Adipose tissue (tissue), 3 donors: Measurements from ENCODE around the gene WNT10A. TPM values are rescaled to one million over a fixed set of nuclear protein-coding genes. Genes with fewer than 3 reads are reported as not detected.

ENCODE experiments used
- H3K27ac ChIP-seq: one replicate; pipeline ENCODE4 v1.5.1; 2013; ENCODE audit warnings: low read depth, low read length
- WGBS, 3 donors: extraction: QIAGEN DNeasy Blood & Tissue Kit; methylation state at CpG; one replicate each; pipeline ENCODE4 v1.1.7; 2013; 5-methylcytosine and 5-hydroxymethylcytosine counted together
- polyA plus RNA-seq, 3 donors: library from polyadenylated mRNA; stranded (reverse); fragments of 200-250 nt; gene quantifications; one replicate each; pipeline ENCODE4 v1.2.3, GENCODE V29; 2013
- donor health status: healthy with polysubstance abuse.
- donor health status: Bipolar disorder and iron deficiency.
- donor health status: healthy.

The WNT10A gene
- polyA plus RNA-seq, 3 donors, result 0.07 TPM; not detected in 2

DNA sequence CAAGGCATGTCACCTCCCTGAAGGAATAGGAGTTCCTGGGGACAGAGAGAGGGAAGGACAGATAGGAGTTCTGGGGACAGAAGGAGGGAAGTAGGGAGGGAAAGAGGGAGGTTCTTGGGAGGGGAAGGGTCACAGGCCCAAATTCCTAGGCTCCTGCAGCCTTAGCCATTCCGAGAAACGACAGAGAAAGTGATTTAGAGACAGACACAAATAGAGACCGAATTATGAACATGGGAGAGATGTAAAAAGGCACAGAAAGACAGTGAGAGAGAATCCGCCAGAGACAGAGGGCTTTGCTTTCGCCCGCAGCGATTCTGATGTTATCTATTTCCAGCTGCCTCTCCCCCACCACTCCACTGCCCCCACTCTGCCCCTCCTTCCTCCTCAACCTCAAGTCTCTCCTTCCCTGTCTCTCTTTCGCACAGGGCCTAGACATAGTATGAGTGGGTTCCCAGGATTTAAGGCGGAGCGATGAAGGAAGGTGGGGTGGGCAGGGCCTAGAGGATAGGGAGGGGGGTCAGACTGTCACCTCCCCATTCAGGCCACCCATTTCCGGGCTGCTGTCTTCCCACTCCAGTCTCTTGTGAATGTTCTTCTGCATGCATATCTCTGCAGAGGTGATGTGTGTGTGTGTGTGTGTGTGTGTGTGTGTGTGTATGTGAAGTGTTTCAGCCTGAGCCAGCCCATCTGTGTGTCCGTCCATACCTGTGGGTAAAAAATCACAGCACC is 24.3 kb upstream of the WNT10A start:
- H3K27ac ChIP-seq, result no peak overlapping the region
- 26 to 36% (median 26%) methylated on average over 12 of the region's 12 CpGs for WGBS, 3 donors

DNA sequence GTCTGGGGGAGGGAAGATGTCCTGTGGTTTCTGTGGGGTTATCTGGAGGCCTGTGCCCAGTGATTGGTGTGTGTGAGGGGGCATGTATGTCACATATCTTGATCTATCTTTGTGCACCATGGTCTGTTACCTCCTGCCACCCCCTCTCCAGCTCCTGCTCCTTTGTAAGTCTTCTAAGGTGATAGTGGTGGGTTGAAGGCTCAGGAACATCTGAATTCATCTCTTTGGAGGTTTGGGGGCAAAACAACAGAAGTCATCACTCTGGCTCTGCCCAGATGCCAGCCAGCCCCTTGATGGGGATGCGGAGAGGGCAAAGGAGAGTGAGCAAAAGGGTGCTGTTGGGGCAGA is 23.8 kb upstream of the WNT10A start:
- 40 to 85% (median 71%) methylated on average over 1 of the region's 1 CpG for WGBS, 3 donors
- H3K27ac ChIP-seq, result no peak overlapping the region

DNA sequence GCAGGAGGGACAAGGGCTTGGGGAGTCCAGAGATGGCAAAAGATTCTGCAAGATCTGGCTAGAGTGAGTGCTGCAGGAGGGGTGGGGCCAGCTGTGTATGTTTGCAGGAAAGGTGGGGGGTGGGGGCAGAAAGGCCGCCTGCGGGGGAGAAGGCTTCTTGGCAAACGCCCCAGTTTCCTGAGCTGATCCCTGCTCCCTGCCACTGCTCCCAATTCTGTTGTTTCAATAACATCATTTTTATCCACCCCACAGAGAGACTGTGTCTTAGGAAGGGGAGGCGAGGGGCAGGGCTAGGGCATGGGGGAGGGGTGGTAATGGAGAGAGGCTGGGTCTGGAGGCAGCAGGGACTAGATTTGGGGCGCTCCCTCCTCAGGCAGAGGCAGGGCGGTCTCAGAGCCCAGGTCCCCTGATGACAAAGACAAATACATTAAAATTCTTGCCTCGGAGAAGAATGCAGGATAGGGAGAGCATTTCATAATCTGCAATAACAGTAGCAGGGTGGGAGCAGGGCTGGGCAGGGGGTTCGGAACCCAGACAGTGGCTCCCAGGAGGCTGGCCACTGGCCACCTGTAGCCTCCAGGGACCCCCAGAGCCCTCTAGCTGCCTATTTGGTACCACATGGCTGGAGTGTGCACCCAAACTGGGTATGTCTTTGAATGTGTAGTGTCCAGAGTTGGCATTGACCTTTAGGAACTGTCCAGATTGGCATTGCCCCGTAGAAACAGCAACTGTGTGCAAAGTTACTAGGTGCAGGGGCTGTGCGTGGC is 23.1 kb upstream of the WNT10A start:
- H3K27ac ChIP-seq, result no peak overlapping the region
- 8 to 20% (median 17%) methylated on average over 10 of the region's 10 CpGs for WGBS, 3 donors

DNA sequence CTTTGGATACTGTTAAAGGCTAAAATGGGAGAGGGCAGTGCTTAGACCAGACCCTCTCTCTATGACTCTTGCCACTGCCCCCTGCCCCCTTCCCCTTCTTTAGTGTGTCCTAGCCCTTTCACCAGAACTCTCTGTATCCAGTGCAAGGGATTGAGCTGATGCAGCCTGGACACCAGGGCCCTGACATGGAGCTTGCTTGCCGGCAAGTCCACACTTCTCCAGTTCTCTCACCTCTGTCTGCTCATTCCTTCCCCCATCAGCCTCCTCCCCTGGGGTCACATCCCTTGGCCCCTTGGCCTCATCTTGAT is 22.6 kb upstream of the WNT10A start:
- 14 to 27% (median 21%) methylated on average over 1 of the region's 1 CpG for WGBS, 3 donors
- no peak overlapping the region for H3K27ac ChIP-seq

DNA sequence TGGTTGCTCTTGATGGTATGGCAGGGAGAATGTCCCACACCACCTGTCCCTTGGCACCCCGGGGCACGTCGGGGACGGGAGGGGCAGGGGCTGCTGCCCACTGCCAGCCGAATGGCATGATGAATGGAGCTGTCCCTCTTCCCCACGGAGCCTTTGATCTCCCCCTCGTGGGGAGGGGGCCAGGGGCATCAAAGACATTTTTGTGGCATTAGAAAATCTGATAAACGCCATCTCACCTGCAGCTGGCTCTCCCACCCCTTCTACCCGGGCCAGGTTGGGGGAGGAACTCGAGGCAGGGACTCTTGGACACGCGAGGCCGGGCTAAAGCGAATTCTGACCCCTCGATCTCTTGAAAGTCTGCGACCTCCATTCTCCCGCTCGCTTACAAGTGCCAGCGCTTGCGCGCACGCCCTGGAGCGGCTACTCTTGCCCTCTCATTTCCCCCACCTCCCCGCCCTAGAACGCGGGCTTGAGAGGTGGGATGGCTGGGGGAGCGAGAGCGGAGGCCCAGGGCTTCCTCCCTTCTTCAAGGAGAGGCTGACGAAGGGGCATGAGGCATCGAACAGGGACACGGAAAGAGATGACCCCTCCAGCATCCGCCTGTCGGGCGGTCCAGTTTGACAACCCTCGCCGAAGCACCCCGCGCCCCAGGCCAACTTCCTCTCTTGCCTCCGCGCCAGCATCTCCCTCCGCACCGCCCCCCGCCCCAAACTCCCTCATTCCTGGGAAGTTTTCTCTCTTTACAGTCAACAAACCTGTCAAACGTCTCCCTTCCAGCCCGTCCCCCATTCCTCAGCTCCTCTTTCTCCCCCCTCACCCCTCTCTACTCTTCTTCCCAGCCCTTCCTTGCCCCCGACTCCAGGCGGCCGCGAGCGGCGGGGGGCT is 21.7 kb upstream of the WNT10A start:
- 2 to 9% (median 8%) methylated on average over 48 to 51 of the region's 51 CpGs for WGBS, 3 donors

DNA sequence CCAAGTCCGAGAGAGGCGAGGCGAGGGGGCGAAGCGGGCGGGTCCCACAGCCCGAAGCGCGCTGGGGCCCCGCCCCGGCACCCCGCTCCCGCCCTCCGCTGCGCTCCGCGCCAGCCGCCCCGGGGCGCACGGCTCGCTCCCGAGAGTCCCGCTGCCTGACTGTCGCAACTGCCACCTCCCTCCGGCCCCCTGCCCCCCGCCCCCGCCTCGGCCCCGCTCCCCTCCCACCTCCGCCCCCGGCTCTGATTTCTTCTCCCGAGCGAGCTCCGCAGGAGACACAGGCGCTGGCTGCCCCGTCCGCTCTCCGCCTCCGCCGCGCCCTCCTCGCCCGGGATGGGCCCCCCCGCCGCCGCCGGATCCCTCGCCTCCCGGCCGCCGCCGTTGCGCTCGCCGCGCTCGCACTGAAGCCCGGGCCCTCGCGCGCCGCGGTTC is 21.1 kb upstream of the WNT10A start, which contains the start of gene WNT6:
WNT6 (plus strand) TSS at position 250 of the 432 bp plus-strand sequence. CDS start 233 bp downstream, outside the sequence.
- 0% methylated on average over 11 to 64 of the region's 64 CpGs for WGBS, 3 donors
- H3K27ac ChIP-seq, result no peak within 1 kb of the TSS

More for the DNA sequence above, 21.7 kb upstream of the WNT10A start:
- H3K27ac ChIP-seq, result no peak overlapping the region

DNA sequence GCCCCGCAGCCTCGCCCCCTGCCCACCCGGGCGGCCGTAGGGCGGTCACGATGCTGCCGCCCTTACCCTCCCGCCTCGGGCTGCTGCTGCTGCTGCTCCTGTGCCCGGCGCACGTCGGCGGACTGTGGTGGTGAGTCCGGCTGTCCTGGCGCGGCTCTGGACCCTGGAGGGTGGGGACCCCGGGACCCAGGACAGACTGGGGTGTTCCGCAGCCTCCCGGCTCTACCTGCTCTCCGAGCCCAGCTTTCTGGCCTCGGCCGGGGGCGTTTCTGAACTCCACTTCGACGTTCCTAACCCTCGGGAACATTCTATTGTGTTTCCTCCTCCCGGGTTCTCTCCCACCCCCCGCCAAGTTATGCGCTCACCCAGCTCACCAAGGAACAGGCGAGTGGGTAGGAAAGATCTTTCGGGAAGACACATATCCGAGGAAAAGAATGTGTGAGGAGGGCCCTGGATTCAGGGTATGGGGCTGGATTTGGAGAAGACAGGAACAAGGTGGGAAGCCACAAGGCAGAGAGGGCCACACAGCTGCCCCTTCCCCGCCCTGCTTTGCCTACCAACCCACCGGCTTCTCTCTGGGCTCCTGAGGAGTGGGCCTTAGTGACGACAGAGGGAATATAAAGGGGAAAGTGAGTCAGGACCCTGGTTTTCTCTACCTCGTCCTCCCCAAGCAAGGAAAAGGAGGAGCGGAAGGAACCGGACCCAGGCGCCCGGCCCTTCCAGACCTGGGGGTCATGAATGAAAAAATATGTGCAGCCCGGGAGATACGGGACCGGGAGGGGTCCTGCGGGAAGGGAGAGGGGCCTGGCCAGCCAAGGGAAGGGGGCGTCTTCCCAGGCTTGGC is 20.4 kb upstream of the WNT10A start:
- H3K27ac ChIP-seq, result no peak overlapping the region
- WGBS, 3 donors, result 4 to 5% (median 4%) methylated on average over 42 to 47 of the region's 47 CpGs

DNA sequence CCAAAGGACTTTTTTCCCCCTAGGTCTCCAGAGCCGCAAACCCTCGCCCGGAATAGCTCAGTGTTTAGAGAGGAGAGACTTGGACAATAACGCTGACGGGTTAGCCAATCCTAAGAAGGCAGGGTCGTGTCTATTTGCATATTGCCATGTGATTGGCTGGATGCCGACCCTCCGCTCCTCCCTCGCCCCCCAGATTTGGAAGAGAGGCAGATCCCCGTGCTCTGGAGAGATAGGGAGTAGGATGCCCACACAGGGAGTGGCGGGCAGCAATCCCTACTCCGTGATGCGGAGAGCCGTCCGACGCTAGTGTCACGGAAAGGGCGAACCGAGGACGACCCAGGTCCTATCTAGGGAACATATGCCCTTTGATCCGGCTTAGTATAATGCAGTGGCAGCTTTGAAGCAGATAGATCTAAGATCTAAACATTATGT is 19.7 kb upstream of the WNT10A start:
- WGBS, 3 donors, result 2 to 5% (median 3%) methylated on average over 21 of the region's 21 CpGs
- H3K27ac ChIP-seq, result no peak overlapping the region

DNA sequence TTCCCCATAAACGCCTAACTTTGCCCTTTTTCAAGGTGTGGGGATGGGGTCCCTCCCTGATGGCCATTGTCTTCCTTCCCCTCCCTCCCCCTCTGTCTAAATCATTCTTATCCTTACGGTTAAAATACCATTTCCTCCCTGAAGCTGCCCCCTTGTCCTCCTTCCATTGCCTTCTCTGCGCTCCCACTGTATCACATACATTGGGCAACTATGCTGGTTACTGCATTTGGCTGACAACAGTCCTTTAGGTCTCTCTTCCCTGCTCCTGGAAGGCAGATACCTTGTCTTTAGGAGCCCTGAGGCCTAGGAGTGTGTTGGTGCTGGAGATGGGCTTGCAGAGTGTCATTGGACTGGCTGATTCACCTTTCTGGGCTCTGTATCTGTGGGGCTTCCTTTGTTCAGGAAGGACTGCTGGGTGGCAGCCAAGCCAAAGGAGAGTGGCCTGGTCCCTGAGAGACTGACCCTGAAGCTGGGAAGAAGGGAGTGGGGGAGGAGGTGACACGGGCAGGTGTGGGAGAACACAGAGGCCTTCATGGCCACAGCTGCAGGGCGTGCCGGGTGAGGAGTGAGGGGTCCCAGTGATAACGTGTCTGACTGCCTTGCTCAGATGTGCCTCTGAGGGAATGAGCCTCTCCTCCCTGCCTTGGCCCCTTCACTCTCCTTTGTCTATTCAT is 18.9 kb upstream of the WNT10A start:
- 57 to 77% (median 72%) methylated on average over 7 of the region's 7 CpGs for WGBS, 3 donors
- H3K27ac ChIP-seq, result no peak overlapping the region

DNA sequence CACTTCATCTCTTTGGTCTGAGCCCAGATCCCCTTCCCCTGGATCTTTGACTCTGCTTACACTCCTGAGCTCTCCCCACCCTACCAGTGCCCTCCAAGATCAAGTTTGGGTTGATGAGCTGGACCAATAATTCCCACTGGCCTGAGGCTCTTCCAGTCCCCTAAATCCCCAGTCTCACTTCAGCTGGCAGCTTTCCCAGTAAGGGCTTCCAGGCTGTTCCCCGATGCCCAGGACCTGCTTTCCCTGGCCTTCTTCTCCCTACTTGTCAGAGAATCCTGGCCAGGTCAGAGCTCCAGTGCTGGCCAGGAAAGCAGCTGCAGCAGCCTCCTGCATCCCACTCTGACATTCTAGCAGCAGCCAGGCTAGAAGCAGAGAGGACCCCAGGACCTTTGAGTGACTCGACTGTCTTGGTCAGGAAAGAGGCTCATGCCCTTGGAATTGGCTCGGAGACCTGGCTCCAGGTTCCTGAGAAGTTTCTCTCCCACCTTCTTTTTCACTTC is 17.6 kb upstream of the WNT10A start:
- 70 to 79% (median 75%) methylated on average over 3 of the region's 3 CpGs for WGBS, 3 donors

DNA sequence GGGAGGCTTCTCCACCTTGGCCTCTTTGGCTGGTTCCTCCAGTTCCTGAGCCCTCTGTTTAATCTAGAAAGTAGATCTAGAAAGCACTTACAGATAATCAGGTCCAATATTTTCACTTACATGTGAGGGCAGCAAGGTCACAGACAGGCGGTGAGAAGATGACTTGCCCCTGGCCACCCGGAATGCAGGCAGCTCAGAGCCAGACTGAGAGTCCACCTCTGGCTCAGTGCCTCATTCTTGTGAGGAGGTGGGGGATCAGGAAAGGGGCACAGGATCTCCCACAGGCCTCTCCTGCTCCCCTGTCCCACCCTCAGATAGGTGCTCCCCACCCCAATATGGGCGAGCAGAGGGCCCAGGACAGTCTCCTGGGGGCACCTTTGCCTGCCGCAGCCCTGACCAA is 15.3 kb upstream of the WNT10A start:
- 70 to 85% (median 83%) methylated on average over 4 of the region's 4 CpGs for WGBS, 3 donors
- no peak overlapping the region for H3K27ac ChIP-seq

More for the DNA sequence above, 17.6 kb upstream of the WNT10A start:
- H3K27ac ChIP-seq, result no peak overlapping the region

DNA sequence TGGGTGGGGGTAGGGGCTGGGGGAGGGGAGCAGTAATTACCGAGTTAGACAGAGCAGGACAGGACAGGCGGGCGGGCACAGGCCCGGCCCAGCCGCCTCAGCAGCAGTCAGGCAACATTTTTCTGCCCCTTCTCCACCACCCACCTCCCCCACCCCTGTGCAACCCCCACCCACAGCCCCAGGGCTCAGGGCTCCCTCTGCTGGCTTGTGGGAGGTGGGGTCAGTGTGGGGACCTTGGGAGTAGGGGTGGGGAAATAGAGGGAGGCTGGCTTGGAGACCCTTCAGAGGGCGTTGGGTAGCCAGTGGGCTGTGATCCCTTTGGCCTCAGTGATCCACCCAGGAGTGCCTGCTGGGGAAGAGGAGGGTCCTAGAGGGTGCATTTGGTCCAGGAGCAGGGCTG is 14.7 kb upstream of the WNT10A start:
- WGBS, 3 donors, result 71 to 74% (median 74%) methylated on average over 5 to 6 of the region's 6 CpGs
- no peak overlapping the region for H3K27ac ChIP-seq

DNA sequence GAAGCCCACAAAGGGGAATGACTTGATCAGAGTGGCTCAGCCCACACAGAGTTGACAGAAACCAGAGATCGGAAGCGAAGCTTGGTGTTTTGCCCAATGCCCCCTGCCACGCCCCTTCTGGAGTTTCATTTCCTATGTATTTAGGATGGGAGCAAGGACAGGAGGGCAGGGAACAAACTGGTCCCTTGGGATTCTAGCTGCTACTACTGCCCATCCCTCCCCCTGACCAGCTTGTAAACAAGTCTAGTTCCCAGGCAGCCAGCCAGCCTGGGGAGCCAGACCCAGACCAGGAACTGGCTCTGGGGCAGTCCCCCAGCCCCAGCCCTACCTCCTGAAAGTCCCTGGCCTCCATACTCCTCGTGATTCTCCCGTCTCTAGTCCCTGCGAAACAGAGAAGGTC is 12.8 kb upstream of the WNT10A start:
- WGBS, 3 donors, result 36 to 57% (median 39%) methylated on average over 6 of the region's 6 CpGs
- no peak overlapping the region for H3K27ac ChIP-seq

DNA sequence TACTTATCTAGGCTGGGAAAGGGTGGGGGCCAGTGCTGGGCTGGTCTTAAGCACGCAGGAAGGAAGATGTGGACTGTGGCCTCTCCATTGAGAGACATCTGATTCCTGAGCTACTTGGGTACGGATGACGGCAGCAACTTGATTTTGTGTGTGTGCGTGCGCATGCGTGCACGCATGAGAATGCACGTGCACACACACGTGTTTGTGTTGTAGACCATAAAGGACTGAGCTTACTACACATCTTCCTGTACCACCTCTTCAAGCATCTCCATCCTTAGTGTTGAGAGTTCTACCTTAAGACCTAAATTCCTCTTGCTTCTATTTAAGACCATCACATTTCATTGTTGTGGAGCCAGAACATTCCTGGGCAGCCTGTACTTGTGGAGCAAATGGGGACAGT is 11.6 kb upstream of the WNT10A start:
- no peak overlapping the region for H3K27ac ChIP-seq
- WGBS, 3 donors, result 73 to 87% (median 84%) methylated on average over 9 of the region's 9 CpGs

DNA sequence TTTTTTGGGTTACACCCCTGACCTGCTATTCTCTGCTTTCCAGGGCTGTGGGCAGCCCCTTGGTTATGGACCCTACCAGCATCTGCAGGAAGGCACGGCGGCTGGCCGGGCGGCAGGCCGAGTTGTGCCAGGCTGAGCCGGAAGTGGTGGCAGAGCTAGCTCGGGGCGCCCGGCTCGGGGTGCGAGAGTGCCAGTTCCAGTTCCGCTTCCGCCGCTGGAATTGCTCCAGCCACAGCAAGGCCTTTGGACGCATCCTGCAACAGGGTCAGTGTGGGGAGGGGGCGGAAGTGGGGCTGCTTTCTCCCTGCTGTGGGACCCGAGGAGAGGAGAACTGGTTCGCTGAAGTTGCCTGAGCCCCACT is 9.7 kb upstream of the WNT10A start:
- H3K27ac ChIP-seq, result no peak overlapping the region
- 5 to 9% (median 7%) methylated on average over 16 to 18 of the region's 18 CpGs for WGBS, 3 donors

DNA sequence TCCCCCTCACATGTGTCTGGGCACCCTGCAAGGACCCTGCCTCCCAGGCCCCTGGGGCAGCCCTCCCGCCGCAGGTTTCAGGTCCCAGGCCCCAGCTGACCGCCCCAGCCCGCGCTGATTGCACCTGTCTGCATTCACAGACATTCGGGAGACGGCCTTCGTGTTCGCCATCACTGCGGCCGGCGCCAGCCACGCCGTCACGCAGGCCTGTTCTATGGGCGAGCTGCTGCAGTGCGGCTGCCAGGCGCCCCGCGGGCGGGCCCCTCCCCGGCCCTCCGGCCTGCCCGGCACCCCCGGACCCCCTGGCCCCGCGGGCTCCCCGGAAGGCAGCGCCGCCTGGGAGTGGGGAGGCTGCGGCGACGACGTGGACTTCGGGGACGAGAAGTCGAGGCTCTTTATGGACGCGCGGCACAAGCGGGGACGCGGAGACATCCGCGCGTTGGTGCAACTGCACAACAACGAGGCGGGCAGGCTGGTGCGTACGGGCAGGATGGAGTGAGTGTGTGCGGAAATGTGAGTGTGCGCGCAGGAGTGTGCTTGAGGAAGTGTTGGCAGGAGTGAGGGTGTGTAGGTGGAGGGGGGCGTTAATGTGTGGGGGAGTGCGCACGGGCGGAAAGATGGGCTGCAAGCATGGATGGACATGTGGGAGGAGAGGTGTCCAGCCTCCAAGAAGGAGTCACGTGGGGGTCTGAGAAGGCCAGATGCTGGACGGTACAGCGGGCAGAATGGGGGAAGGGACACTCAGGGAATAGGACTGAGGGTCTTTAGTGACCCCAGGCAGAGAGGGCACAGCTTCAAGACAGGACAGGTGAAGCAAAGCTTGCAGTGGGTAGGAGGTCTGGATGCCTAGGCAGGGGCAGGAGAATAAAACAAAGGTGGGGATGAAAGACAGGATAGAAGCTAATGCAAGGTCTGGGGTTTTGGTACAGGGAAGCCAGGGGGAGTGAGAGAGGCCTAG is 9.0 kb upstream of the WNT10A start:
- 5 to 6% (median 5%) methylated on average over 60 of the region's 60 CpGs for whole genome bisulfite sequencing, 3 donors
- H3K27ac ChIP-seq, result no peak overlapping the region
